ENCODE measurements around the gene RALGPS2. TPM values are rescaled to one million over a fixed set of nuclear protein-coding genes. Genes with fewer than 3 reads are reported as not detected.

The RALGPS2 gene
- total RNA-seq, 1 donor = 38.0 TPM

- no peak for TF ChIP-seq CTCF (IDR thresholded peaks at IDR 0.05; ENCODE audit: insufficient read depth, low read depth, low read length)
- DNase-seq (ENCODE audit: low read depth) = no peak
- H3K4me3 ChIP-seq (ENCODE audit: low read depth, low read length) = no peak overlapping the region
Measured at GRCh38 chr1:178792394-178792793, 67.3 kb downstream of the RALGPS2 start.

- TF ChIP-seq CTCF (IDR thresholded peaks at IDR 0.05; ENCODE audit: insufficient read depth, low read depth, low read length) = no peak
- no peak overlapping the region for H3K4me3 ChIP-seq (ENCODE audit: low read depth, low read length)
- no peak for DNase-seq (ENCODE audit: low read depth)
Measured at GRCh38 chr1:178796013-178796412, 71.0 kb downstream of the RALGPS2 start.

- H3K4me3 ChIP-seq (ENCODE audit: low read depth, low read length) = no peak overlapping the region
- TF ChIP-seq CTCF (IDR thresholded peaks at IDR 0.05; ENCODE audit: insufficient read depth, low read depth, low read length) = no peak
- no peak for DNase-seq (ENCODE audit: low read depth)
Measured at GRCh38 chr1:178797590-178797989, 72.5 kb downstream of the RALGPS2 start.

- TF ChIP-seq CTCF (IDR thresholded peaks at IDR 0.05; ENCODE audit: insufficient read depth, low read depth, low read length) = no peak
- H3K4me3 ChIP-seq (ENCODE audit: low read depth, low read length) = no peak overlapping the region
- no peak for DNase-seq (ENCODE audit: low read depth)
Measured at GRCh38 chr1:178798232-178798861, 73.3 kb downstream of the RALGPS2 start.

- no peak overlapping the region for H3K4me3 ChIP-seq (ENCODE audit: low read depth, low read length)
- no peak for TF ChIP-seq CTCF (IDR thresholded peaks at IDR 0.05; ENCODE audit: insufficient read depth, low read depth, low read length)
- DNase-seq (ENCODE audit: low read depth) = no peak
Measured at GRCh38 chr1:178802873-178803272, 77.8 kb downstream of the RALGPS2 start.

- no peak for DNase-seq (ENCODE audit: low read depth)
- no peak for TF ChIP-seq CTCF (IDR thresholded peaks at IDR 0.05; ENCODE audit: insufficient read depth, low read depth, low read length)
- H3K4me3 ChIP-seq (ENCODE audit: low read depth, low read length) = no peak overlapping the region
Measured at GRCh38 chr1:178806665-178807300, 81.7 kb downstream of the RALGPS2 start.
